ENCODE measurements around the gene EP400.
"Not testable (repeated sequence)": the region's sequence is repeated elsewhere in the genome, so short reads cannot be mapped to it uniquely, and the experiment has no call there.

EP400 gene

DNA sequence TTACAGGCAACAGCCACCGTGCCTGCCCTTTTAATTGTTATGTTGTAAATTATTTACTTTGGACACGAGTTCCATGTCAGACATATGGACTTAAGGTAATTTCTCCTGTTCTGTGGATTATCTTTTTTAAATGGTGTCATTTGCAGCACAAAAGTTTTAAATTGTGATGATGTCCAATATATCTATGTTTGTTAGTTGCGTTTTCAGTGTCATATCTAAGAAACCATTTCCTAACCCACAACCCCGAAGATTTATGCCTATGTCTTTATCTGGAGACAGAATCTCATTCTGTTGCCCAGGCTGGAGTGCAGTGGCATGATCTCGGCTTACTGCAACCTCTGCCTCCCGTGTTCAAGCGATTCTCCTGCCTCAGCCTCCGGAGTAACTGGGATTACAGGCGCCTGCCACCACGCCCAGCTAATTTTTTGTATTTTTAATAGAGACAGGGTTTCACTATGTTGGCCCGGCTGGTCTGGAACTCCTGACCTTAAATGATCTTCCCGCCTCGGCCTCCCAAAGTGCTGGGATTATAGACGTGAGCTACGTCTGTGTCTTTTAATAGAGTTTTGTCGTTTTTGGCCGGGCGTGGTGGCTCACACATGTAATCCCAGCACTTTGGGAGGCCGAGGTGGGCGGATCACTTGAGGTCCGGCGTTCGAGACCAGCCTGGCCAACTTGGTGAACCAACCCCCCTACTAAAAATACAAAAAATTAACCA lies 870 bp upstream of the EP400 start:
- not testable (repeated sequence) for DNase-seq (ENCODE audit: low spot score)

DNA sequence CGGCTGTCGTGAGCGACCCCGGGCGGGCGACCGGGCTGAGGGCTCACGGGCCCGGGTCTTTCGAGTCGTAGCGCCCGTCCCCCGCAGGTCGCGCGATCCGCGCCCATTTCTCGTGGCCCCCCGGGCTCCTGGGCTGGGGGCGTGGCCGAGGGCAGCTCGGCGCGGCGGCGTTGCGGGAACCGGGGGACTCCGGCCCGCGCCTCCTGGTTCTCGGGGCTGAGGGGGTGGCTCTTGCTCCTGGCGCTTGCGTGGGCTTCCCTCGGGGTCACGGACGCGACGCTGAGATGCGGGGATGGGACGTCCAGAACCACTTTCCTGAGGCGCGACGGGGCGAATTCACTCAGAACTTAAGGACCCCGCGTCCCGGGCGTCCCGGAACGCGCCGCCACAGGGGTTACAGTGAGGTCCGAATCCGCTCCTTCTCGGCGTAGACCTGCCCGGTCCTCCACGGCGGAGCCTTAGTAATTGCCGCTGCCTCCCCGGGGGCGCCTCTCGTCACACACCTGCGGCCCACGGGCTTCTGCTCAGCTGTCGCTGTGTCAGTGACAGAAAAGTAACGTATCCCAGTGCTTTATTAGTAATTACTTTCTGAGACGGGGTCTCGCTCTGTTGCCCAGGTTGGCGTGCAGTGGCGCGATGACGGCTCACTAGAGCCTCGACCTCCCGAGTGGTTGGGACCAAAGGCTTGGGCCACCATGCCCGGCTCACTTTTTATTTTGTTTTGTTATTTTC lies 606 bp downstream of the EP400 start:
- DNase-seq (ENCODE audit: low spot score): peak; percentile 60

DNA sequence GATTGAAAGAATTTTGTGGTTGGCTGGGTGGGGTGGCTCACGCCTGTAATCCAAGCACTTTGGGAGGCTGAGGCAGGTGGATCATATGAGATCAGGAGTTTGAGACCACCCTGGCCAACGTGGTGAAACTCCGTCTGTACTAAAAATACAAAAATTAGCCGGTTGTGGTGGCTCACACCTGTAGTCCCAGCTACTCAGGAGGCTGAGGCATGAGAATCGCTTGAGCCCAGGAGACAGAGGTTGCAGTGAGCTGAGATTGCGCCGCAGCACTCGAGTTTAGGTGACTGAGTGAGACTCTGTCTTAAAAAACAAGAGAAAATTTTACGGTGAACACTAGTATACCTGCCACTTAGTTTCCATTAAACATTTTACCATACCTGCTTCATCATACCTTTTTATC lies 4.1 kb downstream of the EP400 start:
- not testable (repeated sequence) for DNase-seq (ENCODE audit: low spot score)

DNA sequence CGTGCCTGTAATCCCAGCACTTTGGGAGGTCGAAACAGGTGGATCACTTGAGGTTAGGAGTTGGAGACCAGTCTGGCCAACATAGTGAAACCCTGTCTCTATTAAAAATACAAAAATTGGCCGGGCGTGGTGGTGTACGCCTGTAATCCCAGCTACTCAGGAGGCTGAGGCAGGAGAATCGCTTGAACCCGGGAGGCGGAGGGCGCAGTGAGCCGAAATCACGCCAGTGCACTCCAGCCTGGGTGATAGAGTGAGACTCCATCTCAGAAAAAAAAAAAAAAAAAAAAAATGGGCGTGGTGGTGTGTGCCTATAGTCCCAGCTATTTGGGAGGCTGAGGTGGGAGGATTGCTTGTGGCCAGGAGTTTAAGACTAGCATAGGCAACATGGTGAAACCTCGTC lies 4.7 kb downstream of the EP400 start:
- not testable (repeated sequence) for DNase-seq (ENCODE audit: low spot score)

DNA sequence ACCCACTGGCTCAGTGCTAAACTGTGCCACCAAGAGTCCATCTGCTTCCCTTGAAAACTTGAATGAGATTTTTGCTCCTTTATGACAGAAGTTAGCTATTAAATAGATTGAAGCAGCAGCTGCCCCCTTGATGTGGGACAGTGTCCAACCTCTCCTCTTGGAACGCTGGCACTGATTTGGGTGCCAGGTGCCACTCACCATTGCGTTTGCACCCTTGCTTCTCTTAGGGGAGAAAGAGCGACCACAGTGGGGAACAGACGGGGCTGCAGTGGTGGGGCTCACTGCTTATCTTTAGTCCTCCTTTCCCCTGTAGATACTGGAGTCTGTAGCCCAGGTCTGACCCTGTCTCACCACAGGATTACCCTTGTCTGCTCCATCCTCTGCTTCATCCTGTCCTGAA lies 9.4 kb downstream of the EP400 start:
- DNase-seq (ENCODE audit: low spot score): no peak

DNA sequence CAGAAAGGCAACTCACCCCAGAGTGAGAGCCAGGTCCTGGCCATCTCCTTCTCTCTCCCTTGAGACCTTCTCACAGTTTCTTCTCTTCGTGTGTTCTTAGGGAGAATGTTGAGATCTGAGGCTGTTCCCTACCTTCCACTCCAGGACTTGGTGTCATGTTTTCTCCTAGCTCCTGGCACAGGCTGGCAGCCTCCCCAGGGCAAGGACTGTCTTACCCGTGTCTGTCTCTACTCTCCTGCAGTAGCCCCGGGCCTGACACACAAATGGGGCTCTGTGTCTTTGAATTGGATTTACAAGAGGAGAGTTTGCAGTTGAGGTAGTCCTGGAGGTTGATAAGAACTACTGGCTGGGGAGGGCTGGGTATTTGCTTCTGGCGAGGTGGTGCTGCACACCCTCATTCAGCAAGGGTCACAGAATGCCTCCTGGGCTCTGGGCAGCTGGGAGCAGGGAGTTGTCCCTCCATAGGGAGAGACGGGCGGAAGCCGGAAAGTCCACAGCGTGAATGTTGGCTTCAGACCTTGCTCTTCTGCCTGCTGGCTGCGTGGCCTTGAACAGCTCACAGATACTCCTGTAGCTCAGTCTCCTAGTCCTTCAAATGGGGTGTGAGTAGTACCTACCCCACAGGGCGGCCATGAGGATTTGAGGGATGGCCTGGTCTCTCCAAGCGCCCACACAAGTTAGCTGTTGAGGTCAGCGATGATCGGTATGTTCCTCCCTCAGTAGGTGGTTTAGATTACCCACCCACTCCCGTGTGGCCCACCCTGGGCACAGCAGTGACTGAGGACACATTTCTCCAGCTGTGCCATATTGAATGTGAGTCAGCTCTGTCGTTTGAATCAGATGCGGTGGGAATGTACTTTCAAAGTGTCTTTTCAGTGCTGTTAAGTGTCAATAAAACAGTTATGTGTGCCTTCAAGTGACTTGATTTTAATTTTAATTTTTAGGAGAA lies 10.2 kb downstream of the EP400 start:
- DNase-seq (ENCODE audit: low spot score): no peak

DNA sequence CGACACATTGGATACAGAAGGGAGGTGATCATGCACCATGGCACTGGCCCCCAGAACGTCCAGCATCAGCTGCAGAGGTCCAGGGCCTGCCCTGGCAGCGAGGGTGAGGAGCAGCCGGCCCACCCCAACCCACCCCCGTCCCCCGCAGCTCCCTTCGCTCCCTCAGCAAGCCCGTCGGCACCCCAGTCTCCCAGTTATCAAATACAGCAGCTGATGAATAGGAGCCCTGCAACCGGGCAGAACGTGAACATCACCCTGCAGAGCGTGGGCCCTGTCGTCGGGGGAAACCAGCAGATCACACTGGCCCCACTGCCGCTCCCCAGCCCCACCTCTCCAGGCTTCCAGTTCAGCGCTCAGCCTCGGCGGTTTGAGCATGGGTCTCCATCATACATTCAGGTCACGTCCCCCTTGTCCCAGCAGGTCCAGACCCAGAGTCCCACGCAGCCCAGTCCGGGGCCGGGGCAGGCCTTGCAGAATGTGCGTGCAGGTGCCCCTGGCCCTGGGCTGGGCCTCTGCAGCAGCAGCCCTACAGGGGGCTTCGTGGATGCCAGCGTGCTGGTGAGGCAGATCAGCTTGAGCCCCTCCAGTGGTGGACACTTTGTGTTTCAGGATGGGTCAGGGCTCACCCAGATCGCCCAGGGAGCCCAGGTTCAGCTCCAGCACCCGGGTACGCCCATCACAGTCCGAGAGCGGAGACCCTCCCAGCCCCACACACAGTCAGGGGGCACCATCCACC lies 11.0 kb downstream of the EP400 start:
- not testable (repeated sequence) for DNase-seq (ENCODE audit: low spot score)

DNA sequence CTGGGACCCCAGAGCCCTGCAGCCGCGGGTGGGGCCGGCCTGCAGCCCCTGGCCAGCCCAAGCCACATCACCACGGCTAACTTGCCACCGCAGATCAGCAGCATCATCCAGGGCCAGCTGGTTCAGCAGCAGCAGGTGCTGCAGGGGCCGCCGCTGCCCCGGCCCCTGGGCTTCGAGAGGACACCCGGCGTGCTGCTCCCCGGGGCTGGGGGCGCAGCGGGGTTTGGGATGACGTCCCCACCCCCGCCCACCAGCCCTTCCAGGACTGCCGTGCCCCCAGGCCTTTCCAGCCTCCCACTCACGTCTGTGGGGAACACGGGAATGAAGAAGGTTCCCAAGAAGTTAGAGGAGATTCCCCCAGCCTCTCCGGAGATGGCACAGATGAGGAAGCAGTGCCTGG lies 11.6 kb downstream of the EP400 start:
- DNase-seq (ENCODE audit: low spot score): not testable (repeated sequence)

DNA sequence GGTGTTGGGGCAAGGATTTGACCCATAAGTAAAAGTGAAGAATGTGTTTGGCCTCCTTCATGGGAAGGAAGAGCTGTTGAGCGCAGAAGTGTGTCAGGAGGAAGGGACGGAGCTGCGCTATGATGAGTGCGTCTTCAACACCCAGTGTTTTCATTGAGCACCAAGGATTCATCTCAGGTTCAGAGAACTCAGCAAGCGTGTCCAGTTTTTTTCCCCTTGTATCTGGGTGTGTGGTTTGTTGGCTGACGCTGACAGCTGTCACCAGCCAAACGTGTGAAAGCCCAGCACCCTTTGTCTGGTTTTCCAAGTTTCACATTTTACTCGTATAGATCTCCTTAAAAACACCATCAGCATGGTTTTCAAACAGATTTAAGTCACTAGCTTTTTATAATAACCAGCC lies 12.3 kb downstream of the EP400 start:
- DNase-seq (ENCODE audit: low spot score): no peak

DNA sequence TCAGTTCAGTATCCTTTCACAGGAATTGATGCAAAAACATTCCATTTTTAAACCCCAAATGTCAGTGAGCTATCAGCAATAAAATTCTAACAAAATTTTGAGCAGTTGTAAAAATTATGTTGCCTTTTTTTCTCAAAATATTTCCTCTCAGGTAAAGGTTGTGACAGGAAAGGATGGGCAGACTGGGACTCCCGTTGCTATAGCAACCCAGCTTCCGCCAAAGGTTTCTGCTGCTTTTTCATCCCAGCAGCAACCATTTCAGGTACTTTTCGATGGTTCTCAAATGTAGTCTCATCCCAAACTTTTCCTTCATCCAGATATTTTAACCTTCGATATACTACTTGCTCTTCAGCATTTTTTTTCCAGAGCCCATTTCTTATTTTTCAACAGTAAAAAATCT lies 13.6 kb downstream of the EP400 start:
- DNase-seq (ENCODE audit: low spot score): no peak

DNA sequence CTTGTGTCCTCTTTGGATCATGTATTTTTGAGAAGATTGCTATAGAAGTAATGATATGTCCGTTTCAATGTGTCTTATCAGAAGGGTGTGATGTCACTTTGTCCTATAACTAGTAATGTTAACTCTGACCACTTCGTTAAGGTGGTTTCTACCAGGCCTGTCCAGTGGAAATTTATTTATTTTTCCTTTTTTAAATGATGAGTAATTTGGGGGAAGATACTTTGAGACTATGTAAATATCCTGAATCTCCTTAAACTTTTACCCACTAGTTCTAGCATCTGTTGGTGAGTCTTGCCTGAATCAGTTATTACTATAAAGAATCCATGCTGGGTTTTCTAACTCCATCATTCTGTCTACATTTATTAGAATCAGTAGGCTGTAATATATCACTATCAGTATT lies 15.3 kb downstream of the EP400 start:
- no peak for DNase-seq (ENCODE audit: low spot score)

DNA sequence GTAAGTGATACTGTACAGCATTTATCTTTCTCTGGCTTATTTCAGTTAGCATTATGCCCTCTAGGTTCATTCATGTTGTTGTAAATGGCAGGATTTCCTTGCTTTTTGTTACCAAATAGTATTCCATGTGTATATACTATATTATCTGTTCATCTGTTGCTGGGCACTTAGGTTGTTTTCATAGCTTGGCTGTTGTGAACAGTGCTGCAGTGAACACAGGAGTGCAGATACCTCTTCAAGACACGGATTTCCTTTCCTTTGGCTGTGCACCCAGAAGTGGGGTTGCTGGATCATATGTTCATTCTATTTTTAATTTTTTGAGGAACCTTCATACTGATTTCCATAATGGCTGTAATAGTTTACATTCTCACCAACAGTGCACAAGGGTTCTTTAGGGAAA lies 21.5 kb downstream of the EP400 start:
- no peak for DNase-seq (ENCODE audit: low spot score)

DNA sequence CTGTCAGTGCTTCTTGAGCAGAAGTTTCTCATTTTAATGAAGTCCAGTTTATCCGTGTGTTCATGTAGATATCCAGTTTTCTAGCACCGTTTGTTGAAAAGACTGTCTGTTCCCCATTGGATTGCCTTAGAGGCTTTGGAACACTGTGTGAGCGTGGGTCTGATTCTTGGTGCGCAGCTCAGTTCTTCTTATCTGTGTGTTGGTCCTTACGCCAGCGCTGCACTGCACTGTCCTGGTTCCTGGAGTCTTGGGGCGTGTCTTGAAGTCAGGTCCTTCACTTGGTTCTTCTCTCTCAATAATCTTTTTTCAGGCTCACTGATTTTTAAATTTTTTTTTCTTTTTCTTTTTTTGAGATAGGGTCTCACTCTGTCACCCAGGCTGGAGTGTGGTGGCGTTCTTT lies 25.5 kb downstream of the EP400 start:
- DNase-seq (ENCODE audit: low spot score): no peak

DNA sequence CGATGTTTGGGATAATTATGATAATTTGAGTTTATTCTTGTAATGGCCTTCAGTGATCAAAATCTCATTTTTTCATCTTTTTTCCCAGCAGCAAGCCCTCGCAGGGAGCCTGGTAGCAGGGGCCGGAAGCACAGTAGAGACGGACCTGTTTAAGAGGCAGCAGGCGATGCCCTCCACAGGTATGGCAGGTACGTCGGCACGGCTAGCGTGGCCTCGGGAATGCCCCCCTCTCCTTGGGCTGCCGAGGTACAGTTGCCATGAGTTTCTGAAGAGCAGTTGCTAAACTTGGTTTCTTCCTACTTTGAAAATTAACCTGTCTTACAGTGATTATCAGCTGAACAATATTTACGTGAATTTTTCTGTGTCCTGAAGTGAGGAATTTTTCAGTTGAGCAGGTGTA lies 29.9 kb downstream of the EP400 start:
- DNase-seq (ENCODE audit: low spot score): no peak

DNA sequence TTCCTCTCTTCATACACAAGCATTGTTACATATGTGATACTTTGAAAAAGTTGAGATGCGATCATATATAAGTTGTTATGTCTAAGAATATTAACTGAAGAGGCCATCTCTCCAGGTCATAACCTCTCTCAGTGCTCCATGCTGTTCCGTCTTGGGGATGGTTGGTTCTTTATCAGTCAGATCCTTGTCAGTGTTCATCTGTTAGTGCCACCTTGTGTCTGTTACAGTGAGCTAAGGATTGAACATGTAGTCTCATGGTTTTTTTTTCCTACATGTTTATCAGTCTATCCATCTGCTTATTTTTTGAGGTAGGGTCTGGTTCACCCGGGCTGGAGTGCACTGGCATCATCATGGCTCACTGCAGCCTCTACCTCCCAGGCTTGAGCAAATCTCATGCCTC lies 30.5 kb downstream of the EP400 start:
- no peak for DNase-seq (ENCODE audit: low spot score)

DNA sequence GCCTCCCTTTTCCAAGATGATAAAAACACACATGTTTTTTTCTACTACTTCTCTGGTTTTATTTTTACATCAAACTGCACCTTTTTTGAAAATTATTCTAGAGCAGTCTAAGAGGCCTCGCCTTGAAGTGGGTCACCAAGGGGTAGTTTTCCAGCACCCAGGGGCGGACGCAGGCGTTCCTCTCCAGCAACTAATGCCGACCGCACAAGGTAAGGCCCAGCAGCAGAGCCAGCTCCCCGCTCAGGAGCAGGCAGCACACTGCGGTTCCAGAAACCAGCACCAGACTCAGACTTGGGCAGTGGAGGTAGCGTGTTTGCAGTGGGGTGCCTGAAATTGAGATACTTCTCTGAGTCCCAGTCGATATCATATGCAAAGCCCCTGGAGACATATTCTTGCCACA lies 31.6 kb downstream of the EP400 start:
- no peak for DNase-seq (ENCODE audit: low spot score)

DNA sequence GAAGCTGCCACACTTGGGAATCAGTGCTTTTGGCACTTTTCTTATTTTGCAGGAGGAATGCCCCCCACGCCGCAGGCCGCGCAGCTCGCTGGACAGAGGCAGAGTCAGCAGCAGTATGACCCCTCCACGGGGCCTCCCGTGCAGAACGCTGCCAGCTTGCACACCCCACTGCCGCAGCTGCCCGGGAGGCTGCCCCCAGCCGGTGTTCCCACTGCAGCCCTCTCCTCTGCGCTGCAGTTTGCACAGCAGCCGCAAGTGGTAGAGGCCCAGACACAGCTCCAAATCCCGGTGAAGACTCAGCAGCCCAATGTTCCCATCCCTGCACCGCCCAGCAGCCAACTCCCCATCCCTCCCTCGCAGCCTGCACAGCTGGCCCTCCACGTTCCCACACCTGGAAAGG lies 32.3 kb downstream of the EP400 start:
- DNase-seq (ENCODE audit: low spot score): no peak

DNA sequence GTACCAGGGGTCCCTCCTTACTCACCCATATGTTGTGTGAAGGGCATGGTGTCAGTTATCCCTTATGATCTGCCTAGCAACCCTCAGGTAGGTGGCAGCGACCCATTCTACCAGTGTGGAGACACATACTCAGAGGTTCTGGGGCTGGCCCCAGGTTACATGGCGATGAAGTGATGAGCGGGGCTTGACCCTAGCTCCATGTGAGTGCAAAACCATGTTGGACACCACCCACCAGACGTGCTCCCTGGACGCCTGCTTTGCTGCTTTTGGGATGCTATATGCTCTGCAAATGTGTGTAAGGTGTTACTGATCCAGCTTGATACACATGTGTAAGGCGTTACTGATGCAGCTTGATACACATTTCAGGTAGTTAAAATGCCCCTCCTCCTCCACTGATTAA lies 33.3 kb downstream of the EP400 start:
- no peak for DNase-seq (ENCODE audit: low spot score)

DNA sequence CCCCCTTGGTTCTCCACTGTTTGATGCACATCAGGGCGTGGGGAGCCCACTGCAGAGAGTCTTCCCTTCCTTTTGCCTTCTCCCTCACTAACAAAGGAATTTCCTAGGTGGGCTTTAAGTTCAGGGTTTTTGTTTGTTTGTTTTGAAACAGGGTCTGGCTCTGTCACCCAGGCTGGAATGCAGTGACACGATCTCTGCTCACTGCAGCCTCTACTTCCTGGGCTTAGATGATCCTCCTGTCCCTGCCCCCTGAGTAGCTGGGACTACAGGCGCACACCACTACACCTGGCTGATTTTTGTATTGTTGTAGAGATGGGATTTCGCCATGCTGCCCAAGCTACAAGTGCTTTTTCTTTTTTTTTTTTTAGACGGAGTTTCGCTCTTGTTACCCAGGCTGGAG lies 33.8 kb downstream of the EP400 start:
- no peak for DNase-seq (ENCODE audit: low spot score)

DNA sequence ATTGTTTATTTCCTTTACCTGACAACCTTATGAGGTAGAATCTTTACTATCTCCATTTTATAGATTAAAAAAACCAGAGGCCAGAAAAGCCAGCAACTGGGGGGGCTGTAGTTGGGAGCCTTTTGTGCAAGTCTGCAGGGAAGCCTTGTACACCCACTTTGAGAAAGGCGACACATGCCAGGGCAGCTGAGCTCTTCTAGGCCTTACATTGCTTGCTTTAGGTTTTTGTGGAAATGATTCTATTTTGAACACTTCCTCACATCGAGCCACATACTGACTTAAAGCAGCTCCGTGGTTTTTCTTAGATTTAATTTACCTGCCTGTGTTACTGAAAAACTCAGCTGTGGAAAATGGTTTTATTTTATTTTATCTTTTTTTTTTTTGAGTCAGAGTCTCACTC lies 34.6 kb downstream of the EP400 start:
- DNase-seq (ENCODE audit: low spot score): no peak

DNA sequence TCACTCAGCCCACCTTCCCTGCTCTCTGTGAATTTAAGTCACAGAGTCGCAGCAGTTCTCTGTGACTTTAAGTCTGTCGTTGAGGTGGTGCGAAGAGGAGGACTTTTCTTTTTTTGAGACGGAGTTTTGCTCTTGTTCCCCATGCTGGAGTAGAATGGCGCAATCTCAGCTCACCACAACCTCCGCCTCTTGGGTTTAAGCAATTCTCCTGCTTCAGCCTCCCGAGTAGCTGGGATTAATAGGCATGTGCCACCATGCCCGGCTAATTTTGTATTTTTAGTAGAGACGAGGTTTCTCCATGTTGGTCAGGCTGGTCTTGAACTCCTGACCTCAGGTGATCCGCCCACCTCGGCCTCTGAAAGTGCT lies 35.8 kb downstream of the EP400 start:
- DNase-seq (ENCODE audit: low spot score): not testable (repeated sequence)

DNA sequence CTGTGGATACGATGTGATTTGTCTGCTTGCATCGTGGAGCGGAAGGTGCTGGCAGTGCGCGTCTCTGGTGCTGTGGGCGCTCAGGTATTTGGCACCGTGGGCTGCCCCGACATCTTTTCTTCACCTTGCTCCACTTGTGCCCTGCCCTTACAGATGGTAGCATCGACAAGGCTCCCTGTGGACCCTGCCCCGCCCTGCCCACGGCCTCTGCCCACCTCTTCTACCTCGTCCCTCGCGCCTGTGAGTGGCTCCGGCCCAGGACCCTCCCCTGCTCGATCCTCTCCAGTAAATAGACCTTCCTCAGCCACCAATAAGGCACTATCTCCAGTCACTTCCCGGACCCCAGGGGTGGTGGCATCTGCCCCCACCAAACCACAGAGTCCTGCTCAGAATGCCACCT lies 36.6 kb downstream of the EP400 start:
- no peak for DNase-seq (ENCODE audit: low spot score)

Measured in iPS-NIHi11 (cell line).